ENCODE measurements around the gene ZBTB46.

ZBTB46 gene

DNA sequence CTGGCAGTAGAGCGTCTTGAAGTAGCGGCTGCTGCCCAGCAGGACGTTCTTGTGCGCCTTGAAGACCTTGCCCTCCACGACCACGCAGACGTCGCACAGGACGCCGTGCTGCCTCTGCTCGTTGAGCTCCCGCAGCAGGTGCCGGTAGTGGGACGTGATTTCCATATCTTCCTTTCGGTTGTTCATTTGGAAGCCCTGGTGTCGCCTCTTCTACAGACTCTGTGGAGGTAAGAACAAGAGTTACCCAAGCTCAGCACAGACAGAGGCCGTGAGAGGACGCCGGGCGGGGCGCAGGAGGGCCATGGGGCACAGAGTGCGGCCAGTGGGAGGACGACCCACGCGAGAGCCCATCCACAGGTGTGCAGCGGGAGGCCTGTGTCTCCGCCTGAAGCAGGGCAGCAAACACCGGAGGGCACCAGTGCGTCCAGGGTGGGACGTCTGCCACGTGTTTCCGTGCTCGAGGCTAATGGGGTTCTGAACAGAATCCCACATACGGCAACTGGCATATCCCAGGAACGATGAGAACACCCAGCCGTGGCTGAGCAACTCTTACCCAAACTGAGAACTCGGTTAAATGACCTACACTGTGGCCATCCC is 40.4 kb downstream of the ZBTB46 start:
- no peak overlapping the region for H3K4me3 ChIP-seq (ENCODE audit: low read depth, low read length)
- DNase-seq (ENCODE audit: low read depth), result no peak
- TF ChIP-seq, protein P1, sequence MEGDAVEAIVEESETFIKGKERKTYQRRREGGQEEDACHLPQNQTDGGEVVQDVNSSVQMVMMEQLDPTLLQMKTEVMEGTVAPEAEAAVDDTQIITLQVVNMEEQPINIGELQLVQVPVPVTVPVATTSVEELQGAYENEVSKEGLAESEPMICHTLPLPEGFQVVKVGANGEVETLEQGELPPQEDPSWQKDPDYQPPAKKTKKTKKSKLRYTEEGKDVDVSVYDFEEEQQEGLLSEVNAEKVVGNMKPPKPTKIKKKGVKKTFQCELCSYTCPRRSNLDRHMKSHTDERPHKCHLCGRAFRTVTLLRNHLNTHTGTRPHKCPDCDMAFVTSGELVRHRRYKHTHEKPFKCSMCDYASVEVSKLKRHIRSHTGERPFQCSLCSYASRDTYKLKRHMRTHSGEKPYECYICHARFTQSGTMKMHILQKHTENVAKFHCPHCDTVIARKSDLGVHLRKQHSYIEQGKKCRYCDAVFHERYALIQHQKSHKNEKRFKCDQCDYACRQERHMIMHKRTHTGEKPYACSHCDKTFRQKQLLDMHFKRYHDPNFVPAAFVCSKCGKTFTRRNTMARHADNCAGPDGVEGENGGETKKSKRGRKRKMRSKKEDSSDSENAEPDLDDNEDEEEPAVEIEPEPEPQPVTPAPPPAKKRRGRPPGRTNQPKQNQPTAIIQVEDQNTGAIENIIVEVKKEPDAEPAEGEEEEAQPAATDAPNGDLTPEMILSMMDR (IDR thresholded peaks at IDR 0.05; ENCODE audit: control insufficient read depth, extremely low read depth, insufficient read depth), result no peak

DNA sequence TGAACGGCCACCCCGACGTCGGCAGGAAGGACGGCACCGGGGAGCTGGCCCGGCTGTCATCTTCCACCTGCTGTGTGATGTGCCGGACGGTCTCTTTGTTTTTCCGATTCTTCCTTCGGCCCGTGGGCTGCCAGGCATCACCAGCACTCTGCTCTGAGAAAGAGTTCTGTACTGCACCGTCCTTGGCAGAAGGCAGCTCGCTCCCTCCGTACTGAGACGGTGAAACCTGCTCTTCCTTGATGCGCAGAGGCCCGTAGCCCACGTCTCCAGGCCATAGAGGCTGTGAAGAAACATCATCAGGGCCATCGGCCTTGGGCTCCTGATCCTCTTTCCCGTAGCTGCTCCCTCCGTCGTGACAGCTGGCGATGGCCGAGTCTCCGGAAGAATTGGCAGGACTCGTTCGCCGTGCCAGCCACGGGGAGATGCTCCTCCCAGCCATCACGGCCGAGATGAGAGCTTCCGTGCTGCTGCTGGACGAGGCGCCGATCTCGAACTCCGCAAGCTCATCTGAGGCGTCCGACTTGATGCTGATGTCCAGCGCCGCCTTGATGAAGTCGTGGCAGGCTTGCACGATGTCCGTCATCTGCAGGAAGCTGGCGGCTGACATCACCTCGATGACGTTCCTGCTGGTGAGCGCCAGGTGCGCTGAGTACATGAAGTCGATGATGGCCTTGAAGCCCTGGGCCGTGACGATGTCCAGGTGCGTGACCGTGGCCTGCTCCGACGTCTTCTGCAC is 41.1 kb downstream of the ZBTB46 start:
- TF ChIP-seq, protein P1 (IDR thresholded peaks at IDR 0.05; ENCODE audit: control insufficient read depth, extremely low read depth, insufficient read depth), result no peak
- no peak for DNase-seq (ENCODE audit: low read depth)
- no peak overlapping the region for H3K4me3 ChIP-seq (ENCODE audit: low read depth, low read length)

GRCh38 chr20:63787749-63788148 is 43.3 kb downstream of the ZBTB46 start:
- no peak overlapping the region for H3K4me3 ChIP-seq (ENCODE audit: low read depth, low read length)
- TF ChIP-seq, protein P1 (IDR thresholded peaks at IDR 0.05; ENCODE audit: control insufficient read depth, extremely low read depth, insufficient read depth), result no peak
- no peak for DNase-seq (ENCODE audit: low read depth)

DNA sequence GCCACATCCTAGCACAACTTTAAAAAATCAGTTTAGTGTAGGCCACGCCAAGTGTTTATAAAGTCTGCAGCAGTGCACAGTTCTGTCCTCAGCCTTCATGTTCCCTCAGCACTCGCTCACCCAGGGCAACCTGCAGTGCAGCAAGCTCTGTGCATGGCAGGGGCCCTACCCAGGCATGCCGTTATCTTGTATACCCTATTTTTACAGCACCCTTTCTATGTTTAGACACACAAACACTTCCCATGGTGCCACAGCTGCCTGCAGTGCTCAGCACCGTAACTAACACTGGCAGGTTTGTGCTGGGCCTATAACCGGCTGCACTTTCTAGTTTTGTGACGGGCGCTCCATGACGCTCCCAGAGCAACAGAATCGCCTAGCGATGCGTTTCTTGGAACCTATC is 43.8 kb downstream of the ZBTB46 start:
- no peak for DNase-seq (ENCODE audit: low read depth)
- H3K4me3 ChIP-seq (ENCODE audit: low read depth, low read length), result no peak overlapping the region
- TF ChIP-seq, protein P1 (IDR thresholded peaks at IDR 0.05; ENCODE audit: control insufficient read depth, extremely low read depth, insufficient read depth), result no peak

- DNase-seq (ENCODE audit: low read depth), result no peak
- TF ChIP-seq, protein P1 (IDR thresholded peaks at IDR 0.05; ENCODE audit: control insufficient read depth, extremely low read depth, insufficient read depth), result no peak
- H3K4me3 ChIP-seq (ENCODE audit: low read depth, low read length), result no peak overlapping the region
These were observed 45.4 kb downstream of the ZBTB46 start for GRCh38 chr20:63785691-63786131.

DNA sequence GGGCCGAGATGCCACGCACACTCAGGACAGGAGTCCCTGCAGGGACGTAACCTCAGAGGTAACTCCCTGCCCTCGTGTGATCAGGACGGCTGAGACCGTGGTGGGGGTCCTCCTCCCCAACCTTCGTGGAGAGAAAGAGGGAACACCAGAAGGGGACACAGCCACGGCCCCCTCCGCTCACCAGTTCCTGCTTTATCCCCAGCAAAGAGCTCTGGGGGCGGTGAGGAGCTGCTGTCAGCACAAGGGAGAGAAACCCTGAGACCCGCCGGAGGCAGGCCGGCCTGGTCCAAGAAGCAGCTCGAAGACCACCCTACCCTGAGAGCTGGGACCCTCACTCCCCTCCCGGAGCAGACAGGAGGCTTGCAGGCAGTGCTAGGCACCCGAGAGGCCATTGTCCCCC is 47.1 kb downstream of the ZBTB46 start:
- no peak for DNase-seq (ENCODE audit: low read depth)
- TF ChIP-seq, protein P1 (IDR thresholded peaks at IDR 0.05; ENCODE audit: control insufficient read depth, extremely low read depth, insufficient read depth), result no peak
- H3K4me3 ChIP-seq (ENCODE audit: low read depth, low read length), result no peak overlapping the region
